ENCODE data around the gene DIAPH3. TPM values are rescaled to one million over a fixed set of nuclear protein-coding genes. Genes with fewer than 3 reads are reported as not detected.

Gene DIAPH3
- total RNA-seq, 1 donor from 2014 or later = 24.1 TPM

GRCh38 chr13:59863621-59864020 lies 300.1 kb downstream of the DIAPH3 start:
- H3K4me1 Mint-ChIP-seq (ENCODE audit: low read depth) = peaks cover 21% of the 10 kb centered on the region
- H3K27me3 Mint-ChIP-seq (ENCODE audit: low read depth) = no peaks in the 10 kb centered on the region
- H3K9me3 Mint-ChIP-seq (ENCODE audit: low read depth) = no peaks in the 10 kb centered on the region

GRCh38 chr13:59861676-59862075 lies 302.1 kb downstream of the DIAPH3 start:
- no peak for DNase-seq (ENCODE audit: low spot score)
- Mint-ChIP-seq H3K27ac (ENCODE audit: unreplicated experiment) (no peak overlapping the region), H3K27me3 (ENCODE audit: low read depth) (no peaks in the 10 kb centered on the region), H3K4me1 (ENCODE audit: low read depth) (peaks cover 21% of the 10 kb centered on the region), H3K9me3 (ENCODE audit: low read depth) (no peaks in the 10 kb centered on the region), H3K36me3 (ENCODE audit: low read depth) (no peaks in the 10 kb centered on the region), H3K4me3 (ENCODE audit: unreplicated experiment) (no peak overlapping the region)
- TF ChIP-seq, protein P1, sequence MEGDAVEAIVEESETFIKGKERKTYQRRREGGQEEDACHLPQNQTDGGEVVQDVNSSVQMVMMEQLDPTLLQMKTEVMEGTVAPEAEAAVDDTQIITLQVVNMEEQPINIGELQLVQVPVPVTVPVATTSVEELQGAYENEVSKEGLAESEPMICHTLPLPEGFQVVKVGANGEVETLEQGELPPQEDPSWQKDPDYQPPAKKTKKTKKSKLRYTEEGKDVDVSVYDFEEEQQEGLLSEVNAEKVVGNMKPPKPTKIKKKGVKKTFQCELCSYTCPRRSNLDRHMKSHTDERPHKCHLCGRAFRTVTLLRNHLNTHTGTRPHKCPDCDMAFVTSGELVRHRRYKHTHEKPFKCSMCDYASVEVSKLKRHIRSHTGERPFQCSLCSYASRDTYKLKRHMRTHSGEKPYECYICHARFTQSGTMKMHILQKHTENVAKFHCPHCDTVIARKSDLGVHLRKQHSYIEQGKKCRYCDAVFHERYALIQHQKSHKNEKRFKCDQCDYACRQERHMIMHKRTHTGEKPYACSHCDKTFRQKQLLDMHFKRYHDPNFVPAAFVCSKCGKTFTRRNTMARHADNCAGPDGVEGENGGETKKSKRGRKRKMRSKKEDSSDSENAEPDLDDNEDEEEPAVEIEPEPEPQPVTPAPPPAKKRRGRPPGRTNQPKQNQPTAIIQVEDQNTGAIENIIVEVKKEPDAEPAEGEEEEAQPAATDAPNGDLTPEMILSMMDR (IDR thresholded peaks at IDR 0.05) = no peak

More at GRCh38 chr13:59863621-59864020, 300.1 kb downstream of the DIAPH3 start:
- H3K36me3 Mint-ChIP-seq (ENCODE audit: low read depth) = no peaks in the 10 kb centered on the region
- no peak overlapping the region for H3K4me3 Mint-ChIP-seq (ENCODE audit: unreplicated experiment)
- TF ChIP-seq, protein P1 (IDR thresholded peaks at IDR 0.05) = no peak
- H3K27ac Mint-ChIP-seq (ENCODE audit: unreplicated experiment) = no peak overlapping the region
- no peak for DNase-seq (ENCODE audit: low spot score)

DNA sequence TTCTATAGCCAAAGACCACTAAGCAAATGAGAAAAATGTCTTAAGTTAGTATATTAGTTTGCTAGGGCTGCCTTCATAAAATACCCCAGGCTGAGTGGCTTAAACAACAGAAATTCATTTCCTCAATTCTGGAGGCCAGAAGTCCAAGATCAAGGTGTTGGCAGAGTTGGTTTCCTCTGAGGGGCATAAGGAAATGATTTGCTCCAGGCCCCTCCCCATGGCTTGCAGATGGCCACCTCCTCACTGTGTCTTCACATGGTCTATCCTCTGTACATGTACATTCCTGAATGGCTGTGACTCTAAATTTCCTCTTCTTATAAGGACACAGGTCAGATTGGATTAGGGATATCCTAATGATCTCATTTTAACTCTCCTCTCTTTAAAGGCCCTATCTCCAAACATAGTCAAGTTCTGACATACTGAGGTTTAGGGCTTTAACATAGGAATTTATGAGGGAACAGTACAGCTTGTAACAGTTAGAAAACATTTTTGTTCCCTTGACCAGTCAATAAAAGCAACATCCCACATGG lies 307.4 kb downstream of the DIAPH3 start:
- TF ChIP-seq, protein P1 (IDR thresholded peaks at IDR 0.05) = no peak
- H3K27me3 Mint-ChIP-seq (ENCODE audit: low read depth) = no peaks in the 10 kb centered on the region
- peaks cover 2% of the 10 kb centered on the region for H3K4me1 Mint-ChIP-seq (ENCODE audit: low read depth)
- H3K9me3 Mint-ChIP-seq (ENCODE audit: low read depth) = no peaks in the 10 kb centered on the region
- no peak overlapping the region for H3K27ac Mint-ChIP-seq (ENCODE audit: unreplicated experiment)
- H3K4me3 Mint-ChIP-seq (ENCODE audit: unreplicated experiment) = no peak overlapping the region
- peaks cover 2% of the 10 kb centered on the region for H3K36me3 Mint-ChIP-seq (ENCODE audit: low read depth)
- DNase-seq (ENCODE audit: low spot score) = no peak

GRCh38 chr13:59846845-59847620 lies 316.7 kb downstream of the DIAPH3 start:
- peaks cover 2% of the 10 kb centered on the region for H3K36me3 Mint-ChIP-seq (ENCODE audit: low read depth)
- H3K9me3 Mint-ChIP-seq (ENCODE audit: low read depth) = peaks cover 3% of the 10 kb centered on the region
- DNase-seq (ENCODE audit: low spot score) = no peak
- no peaks in the 10 kb centered on the region for H3K27me3 Mint-ChIP-seq (ENCODE audit: low read depth)
- H3K27ac Mint-ChIP-seq (ENCODE audit: unreplicated experiment) = no peak overlapping the region
- H3K4me3 Mint-ChIP-seq (ENCODE audit: unreplicated experiment) = no peak overlapping the region
- peaks cover 12% of the 10 kb centered on the region for H3K4me1 Mint-ChIP-seq (ENCODE audit: low read depth)
- TF ChIP-seq, protein P1 (IDR thresholded peaks at IDR 0.05) = no peak

DNA sequence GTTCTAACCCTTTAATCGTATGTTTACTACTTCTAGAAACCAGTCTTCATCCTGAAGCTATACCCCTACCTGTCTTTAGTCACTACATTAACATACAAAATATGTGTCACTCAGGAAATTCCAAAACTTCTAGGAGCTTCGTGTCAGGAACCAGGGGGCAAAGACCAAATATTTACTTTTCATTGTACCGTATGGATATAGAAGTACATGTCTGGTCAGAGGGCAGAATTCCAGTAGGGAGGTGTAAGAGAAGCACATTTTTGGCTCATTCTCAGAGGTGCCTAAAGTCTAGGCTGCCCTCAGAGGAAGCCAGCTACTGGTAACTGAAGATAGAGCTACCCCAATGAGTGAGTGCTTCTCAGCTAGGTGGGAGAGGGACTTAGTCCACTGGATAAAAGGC lies 320.7 kb downstream of the DIAPH3 start:
- H3K9me3 Mint-ChIP-seq (ENCODE audit: low read depth) = no peaks in the 10 kb centered on the region
- no peaks in the 10 kb centered on the region for H3K36me3 Mint-ChIP-seq (ENCODE audit: low read depth)
- TF ChIP-seq, protein P1 (IDR thresholded peaks at IDR 0.05) = no peak
- DNase-seq (ENCODE audit: low spot score) = no peak
- no peak overlapping the region for H3K27ac Mint-ChIP-seq (ENCODE audit: unreplicated experiment)
- H3K27me3 Mint-ChIP-seq (ENCODE audit: low read depth) = no peaks in the 10 kb centered on the region
- peaks cover 12% of the 10 kb centered on the region for H3K4me1 Mint-ChIP-seq (ENCODE audit: low read depth)
- H3K4me3 Mint-ChIP-seq (ENCODE audit: unreplicated experiment) = no peak overlapping the region

Measured in chondrocyte (in vitro differentiated cells).